C4-2B (cell line): ENCODE results near the gene RLIM.

Source experiments
- CTCF ChIP-seq: fragments of 450-650 bp; conservative IDR thresholded peaks from 2 replicates; pipeline ENCODE4 v1.5.1; 2017; ENCODE audit warnings: mild to moderate bottlenecking
- ZFX ChIP-seq: fragments of 450-650 bp; IDR thresholded peaks from 2 replicates; pipeline ENCODE4 v1.6.1; 2017

DNA sequence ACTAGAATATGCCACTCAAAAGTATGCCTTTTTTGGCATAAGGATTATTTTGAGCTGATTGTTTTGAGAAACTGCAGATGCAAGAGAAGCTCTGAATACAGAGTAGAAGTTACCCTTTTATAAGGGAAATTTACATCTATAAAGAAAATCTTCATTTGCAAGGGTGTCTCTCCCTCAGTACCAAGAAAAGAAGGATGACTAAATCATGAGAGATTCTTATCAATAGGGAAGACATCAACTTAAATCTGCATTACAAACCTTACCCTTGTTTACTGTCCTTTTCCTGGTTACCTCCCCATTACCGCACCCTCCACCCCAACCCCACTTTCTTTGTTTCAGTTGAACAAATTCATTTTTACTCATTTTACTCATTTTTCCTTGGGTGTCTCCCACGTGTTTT, 62.5 kb downstream of the RLIM start:
- no peak for TF ChIP-seq CTCF
- TF ChIP-seq ZFX = no peak
